Skeletal muscle satellite cell (primary cell): Measurements from ENCODE around the gene NUAK2.

Experiments
- H3K27me3 ChIP-seq: 2 replicates; pipeline ENCODE4 v1.7.0; 2013; ENCODE audit warnings: low read length; ENCODE audit not compliant: control insufficient read depth, insufficient read depth
- H3K36me3 ChIP-seq: 2 replicates; pipeline ENCODE4 v1.7.0; 2013; ENCODE audit warnings: mild to moderate bottlenecking, control low read depth, low read length; ENCODE audit not compliant: insufficient read depth
- H3K4me1 ChIP-seq: 2 replicates; pipeline ENCODE4 v1.7.0; 2013; ENCODE audit warnings: low read length; ENCODE audit not compliant: control insufficient read depth, insufficient read depth
- H3K4me2 ChIP-seq: 2 replicates; pipeline ENCODE4 v1.7.0; 2013; ENCODE audit warnings: mild to moderate bottlenecking, low read length
- H3K4me3 ChIP-seq: 2 replicates; pipeline ENCODE4 v1.7.0; 2013; ENCODE audit warnings: low read length
- H3K9ac ChIP-seq: 2 replicates; pipeline ENCODE4 v1.7.0; 2013; ENCODE audit warnings: mild to moderate bottlenecking, low read depth, low read length, moderate library complexity
- H3K9me3 ChIP-seq: replicated peaks from 2 replicates; pipeline ENCODE4 v1.7.0; 2013; ENCODE audit warnings: mild to moderate bottlenecking, control low read depth, low read length

Gene NUAK2

DNA sequence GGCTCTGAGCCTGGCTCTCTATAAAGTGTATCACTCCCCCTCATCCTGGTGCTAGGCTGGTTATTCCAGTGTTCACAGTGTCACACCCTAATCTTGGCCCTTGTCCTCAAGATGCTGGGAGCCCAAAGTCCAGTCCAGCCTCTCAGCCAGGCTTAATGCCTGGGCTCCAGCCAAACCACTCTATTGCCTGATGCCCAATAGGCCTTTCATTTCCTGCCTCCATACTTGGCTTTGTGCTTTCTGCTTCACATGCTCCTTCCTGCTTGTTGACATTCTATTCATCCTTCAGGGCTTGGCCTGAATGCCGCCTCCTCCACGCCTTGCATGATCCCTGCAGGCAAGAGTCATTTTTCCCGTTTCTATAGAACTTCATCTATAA lies 33.5 kb upstream of the NUAK2 start:
- H3K4me3 ChIP-seq = no peak overlapping the region
- H3K9ac ChIP-seq = no peak overlapping the region
- no peaks in the 10 kb centered on the region for H3K36me3 ChIP-seq
- H3K9me3 ChIP-seq = no peaks in the 10 kb centered on the region
- H3K27me3 ChIP-seq = peaks cover 50% of the 10 kb centered on the region
- peaks cover 9% of the 10 kb centered on the region for H3K4me1 ChIP-seq
- no peak overlapping the region for H3K4me2 ChIP-seq

DNA sequence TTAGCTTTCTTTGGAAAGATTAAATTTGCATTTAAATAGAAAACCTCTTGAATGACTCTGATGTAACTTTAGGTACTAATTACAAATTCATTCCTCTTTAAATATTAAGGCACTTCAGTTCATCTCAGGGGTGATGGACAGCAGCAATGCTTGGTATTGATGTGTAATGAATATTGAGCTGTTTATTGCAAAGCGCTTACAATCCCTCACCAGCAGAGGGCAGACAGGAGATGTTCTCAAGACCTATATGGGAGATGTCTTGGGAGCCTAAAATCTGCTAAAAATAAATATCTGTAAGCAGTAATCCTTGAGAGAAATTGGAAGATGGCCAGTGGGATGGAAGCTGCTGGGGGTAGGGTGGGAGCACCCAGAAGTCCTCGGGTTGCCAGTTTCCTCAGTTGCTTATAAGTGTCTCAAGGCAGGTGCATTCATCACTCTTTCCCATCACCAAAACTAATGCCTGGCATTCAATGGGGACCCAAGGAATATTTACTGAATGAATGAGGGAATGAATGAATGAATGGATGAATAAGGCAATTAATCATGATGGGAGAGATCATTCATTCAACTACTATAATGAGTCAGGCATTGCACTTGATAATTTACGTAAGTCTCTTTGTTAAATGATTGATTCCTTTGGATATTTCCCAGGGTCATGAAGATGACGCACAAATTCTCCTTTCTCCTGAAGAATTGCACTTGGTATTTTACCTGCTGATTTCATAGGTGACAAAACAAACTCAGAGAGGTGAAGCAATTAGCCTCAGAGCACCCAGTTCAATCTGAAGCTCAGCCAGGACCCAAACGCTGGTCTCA lies 32.9 kb upstream of the NUAK2 start:
- peaks cover 7% of the 10 kb centered on the region for H3K4me1 ChIP-seq
- no peak overlapping the region for H3K4me3 ChIP-seq
- H3K36me3 ChIP-seq = no peaks in the 10 kb centered on the region
- H3K9ac ChIP-seq = no peak overlapping the region
- H3K27me3 ChIP-seq = peaks cover 50% of the 10 kb centered on the region
- H3K9me3 ChIP-seq = no peaks in the 10 kb centered on the region
- no peak overlapping the region for H3K4me2 ChIP-seq

DNA sequence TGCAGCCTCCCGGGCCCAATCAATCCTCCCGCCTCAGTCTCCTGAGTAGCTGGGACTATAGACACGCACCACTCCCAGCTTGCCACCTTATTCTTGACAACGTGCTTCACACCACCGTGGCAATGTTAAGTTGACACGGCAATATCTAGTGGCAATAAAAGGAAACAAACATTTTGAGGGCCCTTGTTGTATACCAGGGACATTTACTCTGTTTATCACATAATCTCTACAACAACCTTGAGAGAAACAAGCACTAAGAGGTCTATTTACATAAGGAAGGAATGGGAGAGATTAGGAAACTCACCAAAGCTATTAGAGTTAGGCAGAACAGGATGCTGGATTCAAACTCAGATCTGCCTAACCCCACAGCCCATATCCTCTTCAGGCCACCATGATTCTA lies 32.1 kb upstream of the NUAK2 start:
- no peaks in the 10 kb centered on the region for H3K36me3 ChIP-seq
- H3K4me1 ChIP-seq = peaks cover 7% of the 10 kb centered on the region
- peaks cover 55% of the 10 kb centered on the region for H3K27me3 ChIP-seq
- H3K4me3 ChIP-seq = no peak overlapping the region
- no peak overlapping the region for H3K4me2 ChIP-seq
- H3K9me3 ChIP-seq = no peaks in the 10 kb centered on the region
- H3K9ac ChIP-seq = no peak overlapping the region

DNA sequence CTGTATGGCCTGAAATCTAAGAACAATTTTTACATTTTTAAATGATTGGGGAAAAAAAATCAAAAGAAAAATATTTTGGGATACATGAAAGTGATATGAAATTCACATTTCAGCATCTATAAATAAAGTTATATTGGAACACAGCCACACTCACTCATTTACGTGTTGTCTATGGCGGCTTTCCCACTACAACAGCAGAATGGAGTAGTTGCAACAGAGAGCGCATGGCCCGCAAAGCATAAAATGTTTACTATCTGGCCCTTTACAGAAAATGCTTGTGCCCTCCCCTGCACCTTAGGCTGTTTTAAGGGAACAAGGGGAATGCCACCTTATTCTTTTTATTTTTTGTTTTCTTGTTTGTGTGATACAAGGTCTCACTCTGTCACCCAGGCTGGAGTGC lies 31.6 kb upstream of the NUAK2 start:
- H3K9me3 ChIP-seq = no peaks in the 10 kb centered on the region

DNA sequence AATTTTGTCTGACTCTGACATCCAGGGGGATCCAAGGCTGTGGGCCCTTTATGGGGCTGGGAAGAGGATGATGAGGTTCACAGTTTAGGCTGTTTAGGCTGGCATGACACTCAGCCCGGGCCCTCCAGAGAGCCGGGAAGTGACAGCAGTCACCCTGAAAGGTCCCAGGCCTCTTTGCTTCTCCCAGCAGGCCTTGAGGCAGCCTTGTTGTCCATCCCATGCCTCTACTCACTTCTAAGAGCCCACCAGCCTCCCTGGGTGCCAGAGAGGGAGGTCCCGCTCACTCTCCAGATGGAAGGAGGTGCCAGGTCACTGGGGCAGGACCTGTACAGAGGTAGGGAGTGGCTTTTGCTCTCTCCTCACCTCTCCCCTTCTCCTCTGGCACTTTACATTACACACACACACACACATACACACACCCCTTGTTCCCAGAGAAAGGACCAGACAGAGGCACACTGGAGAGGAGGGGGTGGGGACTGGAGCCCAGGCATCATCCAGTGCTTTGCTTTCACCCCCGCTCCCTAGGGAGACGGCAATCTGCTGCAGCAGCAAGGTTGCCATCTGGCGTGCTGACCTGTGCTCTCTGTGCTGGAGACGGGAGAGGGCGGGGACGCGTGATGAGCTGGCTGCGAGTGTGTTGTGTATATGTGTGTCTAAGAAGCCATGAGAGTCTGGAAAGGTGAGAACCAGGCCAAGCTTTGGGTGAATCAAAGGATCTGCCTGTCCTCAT lies 30.6 kb upstream of the NUAK2 start:
- H3K36me3 ChIP-seq = no peaks in the 10 kb centered on the region
- peaks cover 58% of the 10 kb centered on the region for H3K27me3 ChIP-seq

More for the DNA sequence above, 31.6 kb upstream of the NUAK2 start:
- Histone ChIP-seq H3K9ac (no peak overlapping the region), H3K36me3 (no peaks in the 10 kb centered on the region), H3K4me2 (no peak overlapping the region), H3K4me3 (no peak overlapping the region), H3K4me1 (peaks cover 7% of the 10 kb centered on the region), H3K27me3 (peaks cover 56% of the 10 kb centered on the region)

DNA sequence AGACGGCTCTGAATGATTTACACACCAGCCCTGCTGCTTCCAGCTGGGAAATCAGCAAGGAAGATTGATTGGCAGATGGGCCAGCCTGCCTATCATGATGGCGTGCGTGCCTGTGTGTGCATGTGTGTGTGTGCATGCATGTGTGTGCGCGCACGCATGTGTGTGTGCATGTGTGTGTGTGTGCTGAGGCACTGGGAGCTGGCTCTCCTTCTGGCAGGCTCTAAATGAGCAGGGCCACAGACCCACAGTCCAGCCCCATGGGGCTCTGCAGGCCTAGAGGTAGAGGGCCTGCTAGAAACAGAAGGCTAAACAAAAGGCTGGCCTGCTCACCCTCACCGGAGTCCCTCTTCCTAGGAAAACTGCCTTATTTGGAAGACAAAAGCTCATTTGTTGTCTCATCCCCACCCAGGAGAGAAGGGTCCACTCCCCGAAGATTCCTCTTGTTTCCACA lies 29.2 kb upstream of the NUAK2 start:
- Histone ChIP-seq H3K4me1 (no peaks in the 10 kb centered on the region), H3K4me3 (no peak overlapping the region), H3K27me3 (peaks cover 62% of the 10 kb centered on the region), H3K4me2 (no peak overlapping the region), H3K9me3 (no peaks in the 10 kb centered on the region), H3K36me3 (no peaks in the 10 kb centered on the region), H3K9ac (no peak overlapping the region)

More for the DNA sequence above, 30.6 kb upstream of the NUAK2 start:
- Histone ChIP-seq H3K4me3 (no peak overlapping the region), H3K4me1 (peaks cover 7% of the 10 kb centered on the region), H3K9ac (no peak overlapping the region), H3K9me3 (no peaks in the 10 kb centered on the region), H3K4me2 (no peak overlapping the region)

DNA sequence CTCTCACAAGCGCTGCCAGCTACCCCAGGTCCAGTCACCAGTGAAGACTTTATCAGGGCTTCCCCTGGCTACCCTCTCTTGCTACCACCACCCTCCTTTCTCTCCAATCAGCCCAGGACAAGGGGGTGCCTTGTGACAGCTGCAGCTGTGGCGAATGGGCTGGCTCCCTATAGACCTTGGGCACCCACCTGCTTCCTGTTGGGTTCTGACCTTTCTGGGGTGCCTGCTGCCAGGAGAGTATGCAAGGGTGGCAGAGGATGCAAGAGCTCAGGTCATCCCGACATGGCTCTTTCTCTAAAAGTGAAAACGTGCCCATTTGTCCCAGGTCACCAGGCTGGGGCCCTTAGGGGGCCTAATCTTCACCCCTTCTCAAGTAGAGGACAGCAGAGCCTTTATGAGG lies 28.6 kb upstream of the NUAK2 start:
- no peaks in the 10 kb centered on the region for H3K9me3 ChIP-seq
- no peaks in the 10 kb centered on the region for H3K36me3 ChIP-seq
- H3K9ac ChIP-seq = no peak overlapping the region
- no peaks in the 10 kb centered on the region for H3K4me1 ChIP-seq
- no peak overlapping the region for H3K4me3 ChIP-seq
- H3K27me3 ChIP-seq = peaks cover 68% of the 10 kb centered on the region
- no peak overlapping the region for H3K4me2 ChIP-seq

DNA sequence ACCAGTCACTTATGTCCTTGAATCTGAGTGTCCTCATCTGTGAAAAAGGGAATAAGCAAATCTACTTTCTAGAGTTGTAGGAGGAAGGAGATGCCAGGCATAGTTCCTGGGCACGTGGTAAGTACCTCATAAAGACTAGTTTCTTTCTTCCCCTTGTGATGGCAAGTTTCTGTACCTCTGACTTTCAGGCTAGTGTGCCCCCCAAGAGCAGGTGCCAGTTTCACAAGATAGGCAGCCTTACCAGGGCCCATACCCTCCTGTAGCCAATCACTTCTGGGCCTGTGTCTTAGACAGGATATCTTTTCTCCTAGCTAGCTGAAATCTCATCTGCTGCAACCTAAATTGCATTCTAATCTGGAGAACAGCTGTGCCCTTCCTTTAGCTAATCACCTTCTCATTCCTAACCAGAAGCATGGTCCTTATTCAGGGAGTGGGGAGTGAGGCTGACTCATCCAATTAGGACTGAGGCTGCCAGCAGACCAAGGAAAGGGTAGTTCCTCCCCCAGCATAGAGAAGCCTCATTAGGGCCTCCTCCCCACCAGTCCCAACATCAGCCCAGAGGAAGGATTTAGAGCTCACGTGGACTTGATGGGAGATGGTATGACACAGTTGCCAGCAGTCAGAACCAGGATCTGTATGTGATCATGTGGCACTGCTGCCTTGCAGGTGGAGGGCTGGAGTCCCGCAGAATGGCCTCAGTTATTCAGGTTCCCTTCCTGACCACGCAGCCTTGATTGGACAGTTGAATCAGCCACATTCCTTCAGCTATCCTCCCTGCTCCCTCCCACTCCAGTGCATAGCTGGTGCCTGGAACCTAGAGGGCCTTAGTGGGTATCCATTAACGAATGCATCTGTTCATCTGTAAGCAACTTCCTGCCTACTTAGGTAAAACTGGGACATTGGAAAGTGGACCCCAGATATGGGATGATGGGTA lies 27.3 kb upstream of the NUAK2 start:
- peaks cover 79% of the 10 kb centered on the region for H3K27me3 ChIP-seq
- no peaks in the 10 kb centered on the region for H3K9me3 ChIP-seq
- peaks cover 7% of the 10 kb centered on the region for H3K4me1 ChIP-seq
- no peaks in the 10 kb centered on the region for H3K36me3 ChIP-seq
- H3K4me3 ChIP-seq = no peak overlapping the region
- no peak overlapping the region for H3K9ac ChIP-seq
- no peak overlapping the region for H3K4me2 ChIP-seq

DNA sequence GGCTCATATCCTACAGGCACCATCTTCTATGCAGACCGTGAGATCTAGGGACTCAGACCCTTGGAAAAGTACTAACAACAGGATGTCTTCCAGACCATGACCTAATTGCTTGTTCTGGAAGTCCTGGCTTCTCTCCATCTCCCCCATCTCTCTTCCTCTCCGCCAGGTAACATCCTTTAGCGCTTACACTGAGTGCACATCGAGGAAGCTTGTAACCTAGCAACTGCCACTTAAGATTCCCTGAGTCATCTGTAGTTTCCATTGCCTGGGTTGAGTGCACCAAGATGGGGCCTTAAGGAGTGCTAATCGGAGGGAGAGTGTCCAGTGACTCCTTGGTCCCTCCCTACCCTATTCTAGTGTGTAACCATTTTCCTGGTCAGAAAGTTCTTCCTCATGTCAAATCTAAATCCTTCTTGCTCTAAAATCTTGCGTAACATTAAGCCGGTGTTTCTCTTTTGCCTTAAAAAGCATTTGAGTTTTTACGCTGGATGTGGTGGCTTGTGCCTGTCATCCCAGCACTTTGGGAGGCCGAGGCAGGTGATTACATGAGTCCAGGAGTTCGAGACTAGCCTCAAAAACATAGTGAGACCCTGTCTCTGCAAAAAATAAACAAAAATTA lies 25.5 kb upstream of the NUAK2 start:
- no peak overlapping the region for H3K4me2 ChIP-seq
- no peak overlapping the region for H3K9ac ChIP-seq
- H3K4me1 ChIP-seq = peaks cover 12% of the 10 kb centered on the region
- H3K9me3 ChIP-seq = no peaks in the 10 kb centered on the region
- H3K4me3 ChIP-seq = no peak overlapping the region
- H3K36me3 ChIP-seq = no peaks in the 10 kb centered on the region
- H3K27me3 ChIP-seq = peaks cover 88% of the 10 kb centered on the region

DNA sequence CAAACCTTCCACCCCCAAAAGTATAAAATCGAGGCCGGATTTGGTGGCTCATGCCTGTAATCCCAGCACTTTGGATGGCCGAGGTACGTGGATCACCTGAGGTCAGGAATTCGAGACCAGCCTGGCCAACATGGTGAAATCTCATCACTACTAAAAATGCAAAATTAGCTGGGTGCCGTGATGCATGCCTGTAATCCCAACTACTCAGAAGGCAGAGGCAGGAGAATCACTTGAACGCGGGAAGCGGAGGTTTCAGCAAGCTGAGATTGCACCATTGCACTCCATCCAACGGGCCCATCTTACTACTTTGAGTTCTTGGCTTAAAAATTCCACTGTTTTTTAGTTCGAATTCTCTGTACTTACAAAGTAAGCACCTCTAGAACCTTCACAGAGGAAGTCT lies 24.2 kb upstream of the NUAK2 start:
- Histone ChIP-seq H3K4me1 (peaks cover 12% of the 10 kb centered on the region), H3K4me2 (no peak overlapping the region), H3K36me3 (no peaks in the 10 kb centered on the region), H3K4me3 (no peak overlapping the region), H3K27me3 (peaks cover 91% of the 10 kb centered on the region), H3K9me3 (no peaks in the 10 kb centered on the region), H3K9ac (no peak overlapping the region)
